Activated CD8-positive, alpha-beta memory T cell treated with anti-CD3 and anti-CD28 coated beads, Interleukin-2, amount 50 U/mL, for 1 hour (primary cell): Measurements from ENCODE around the gene WASL.
A peak's percentile ranks its signal among the peaks of the same experiment; 100 is the strongest.
"Not testable (repeated sequence)": the region's sequence is repeated elsewhere in the genome, so short reads cannot be mapped to it uniquely, and the experiment has no call there.

ENCODE experiments used
- DNase-seq: peaks from one replicate; pipeline ENCODE4 v3.0.0-alpha.2; 2020; ENCODE audit errors: extremely low read depth

The WASL gene

DNA sequence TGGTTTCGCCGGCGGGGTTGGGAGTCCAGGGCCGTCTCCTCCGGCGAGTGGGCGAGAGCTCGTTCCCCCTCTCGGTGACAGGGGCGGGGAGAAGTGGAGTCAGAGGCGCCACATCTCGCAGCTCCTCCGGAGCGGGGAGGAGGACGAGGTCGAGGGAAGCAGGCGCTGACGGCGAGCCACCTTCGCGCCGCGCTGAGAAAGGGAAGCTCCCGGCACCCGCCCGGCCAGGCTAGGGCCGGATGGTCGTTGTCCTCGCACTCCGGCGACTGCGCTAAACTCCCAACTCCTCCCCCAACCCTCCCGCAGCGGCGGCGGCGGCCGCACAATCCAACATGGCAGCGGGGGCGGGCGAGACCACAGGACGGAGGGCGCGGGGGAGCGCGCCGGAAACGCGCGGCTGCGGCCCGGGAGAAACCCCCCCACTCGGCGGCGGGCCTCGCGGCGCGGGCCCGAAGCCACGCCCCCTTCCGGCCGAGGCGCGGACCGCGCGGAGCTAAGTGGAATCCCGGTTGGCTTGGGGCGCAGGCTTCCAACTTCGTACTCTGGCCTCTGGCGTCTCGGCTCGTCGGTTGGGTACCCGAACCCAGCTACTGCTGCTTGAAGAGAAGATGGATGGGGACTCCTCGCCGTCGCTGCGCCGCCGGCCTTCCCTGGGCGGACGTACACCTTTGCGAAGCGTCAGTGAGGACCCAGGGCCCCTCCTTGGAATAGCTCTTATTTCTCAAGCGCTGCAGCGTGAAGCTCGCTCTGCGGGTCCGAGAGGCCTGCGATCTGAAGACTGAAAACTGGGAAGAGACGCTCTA, at the start of gene WASL:
TSS of gene WASL (minus strand) at position 270 of the 803 bp plus-strand sequence. CDS start at position 1, 269 bp downstream.
- DNase-seq = peak; percentile 61

DNA sequence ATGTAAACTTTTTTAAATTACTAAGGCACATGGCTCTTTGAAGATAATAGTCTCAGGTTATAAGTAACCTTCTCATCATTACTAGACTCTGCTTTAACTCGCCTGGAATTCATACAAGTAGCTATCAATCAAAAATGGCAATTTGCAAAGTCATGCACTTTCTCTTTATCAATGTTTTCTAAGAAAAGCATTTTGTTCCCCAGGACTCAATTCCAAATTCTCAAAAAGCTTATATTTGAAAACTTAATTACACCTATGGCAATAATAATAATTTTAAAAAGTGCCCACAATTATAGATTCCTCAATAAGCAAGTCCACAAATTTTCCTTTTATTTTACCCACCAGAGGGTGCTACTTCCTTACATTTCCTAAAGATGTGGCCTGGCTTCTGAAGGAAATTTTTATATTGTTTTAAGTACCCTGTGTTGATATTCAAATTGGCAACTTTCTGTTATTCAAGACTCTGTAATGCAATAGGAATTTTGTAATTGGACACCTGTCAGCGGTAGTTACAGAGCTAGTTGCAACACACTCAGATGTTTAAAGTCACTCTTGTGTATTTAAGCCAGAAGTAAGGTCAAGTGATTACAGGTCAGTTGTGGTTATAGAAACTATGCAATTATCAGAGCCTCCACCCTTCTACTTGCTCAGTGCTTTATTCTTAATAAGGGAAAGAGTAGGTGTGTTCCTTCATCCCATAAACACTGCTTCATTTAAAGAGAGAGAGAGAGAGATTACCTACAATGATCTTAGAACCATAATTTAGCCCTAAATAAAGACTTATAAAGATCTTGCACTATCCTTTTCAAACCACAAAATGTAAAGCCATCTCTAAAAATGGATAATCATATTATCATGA, 49.1 kb upstream of the WASL start:
- DNase-seq = no peak

DNA sequence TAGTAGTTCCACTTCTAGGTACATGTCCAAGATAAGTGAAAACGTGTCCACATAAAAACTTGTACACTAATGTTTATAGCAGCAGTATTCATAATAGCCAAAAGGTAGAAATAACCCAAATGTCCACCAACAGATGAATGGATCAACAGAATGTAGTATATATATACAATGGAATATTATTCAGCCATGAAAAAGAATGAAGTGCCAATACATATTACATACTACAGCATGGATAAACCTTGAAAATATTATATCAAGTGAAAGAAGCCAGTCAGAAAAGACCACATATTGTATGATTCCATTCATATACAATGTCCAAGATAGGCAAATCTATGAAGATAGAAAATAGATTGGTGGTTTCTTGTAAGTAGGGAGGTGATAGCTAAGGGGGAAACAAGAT, 47.8 kb upstream of the WASL start:
- no peak for DNase-seq

DNA sequence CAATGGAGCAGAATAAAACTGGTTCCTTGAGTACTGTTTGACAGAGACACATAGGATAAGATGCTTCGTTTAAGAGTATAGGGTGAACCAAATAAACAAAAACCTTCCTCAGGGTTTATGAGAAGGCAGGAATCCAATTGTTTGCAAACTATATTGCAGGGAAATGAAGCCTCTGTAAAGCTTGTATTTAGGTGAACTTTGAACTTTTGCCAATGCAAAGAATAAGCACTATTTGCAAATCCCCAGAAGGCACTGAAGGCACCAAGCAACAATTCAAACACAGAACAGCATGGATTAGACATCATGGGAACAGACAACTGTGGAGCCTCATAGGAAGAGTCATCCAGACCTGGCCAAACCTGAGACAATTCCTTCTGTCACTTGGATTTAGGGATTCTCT, 47.1 kb upstream of the WASL start:
- DNase-seq = no peak

- not testable (repeated sequence) for DNase-seq
Observed at GRCh38 chr7:123795116-123795515, 46.3 kb upstream of the WASL start.

DNA sequence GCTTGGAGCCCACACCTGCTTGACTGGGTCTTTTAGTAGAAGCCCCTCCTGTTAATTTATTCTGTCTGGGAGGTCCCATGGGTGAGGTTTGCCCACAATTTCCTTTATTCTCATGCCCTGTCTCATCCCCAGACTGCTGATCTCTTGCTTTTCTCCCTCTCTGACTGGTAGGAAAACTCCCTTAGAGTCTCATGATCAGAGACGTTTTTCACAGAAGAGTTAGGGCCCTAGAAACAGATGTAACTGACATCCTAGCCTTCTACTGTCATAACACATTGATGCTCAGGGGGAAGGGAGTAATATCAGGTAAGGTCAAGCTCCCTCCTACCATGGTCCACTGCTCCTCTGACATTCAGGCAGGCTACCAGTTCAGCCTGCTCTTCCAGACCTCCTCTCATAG, 43.7 kb upstream of the WASL start:
- DNase-seq = no peak

- DNase-seq = no peak
Observed at GRCh38 chr7:123791001-123791400, 42.2 kb upstream of the WASL start.

GRCh38 chr7:123789817-123790216, 41.0 kb upstream of the WASL start:
- no peak for DNase-seq

DNA sequence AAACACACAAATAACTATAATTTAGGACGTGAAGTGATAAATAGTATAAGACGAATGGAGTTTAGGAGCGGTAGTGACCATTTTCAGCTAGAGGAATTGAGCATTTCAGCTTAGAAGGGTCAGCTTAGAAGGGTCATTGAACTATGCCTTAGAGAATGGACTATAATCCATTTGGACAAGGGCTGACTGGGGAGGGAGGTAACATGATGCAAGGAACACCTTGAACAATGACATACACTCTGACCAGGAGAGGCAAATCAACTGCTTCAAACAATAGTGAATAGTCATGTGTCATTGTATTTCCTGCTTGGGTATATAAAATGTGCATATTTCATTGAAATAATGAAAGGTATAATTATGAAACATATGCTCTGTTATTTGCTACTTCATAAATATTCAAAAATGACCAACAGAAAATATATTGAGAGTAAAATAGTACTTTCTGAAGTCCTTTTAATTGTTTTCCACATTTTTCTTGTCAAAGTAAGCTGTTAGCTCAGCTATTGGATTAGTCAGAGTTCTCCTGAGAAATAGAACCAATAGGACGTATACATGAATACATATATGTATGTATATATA, 40.5 kb upstream of the WASL start:
- no peak for DNase-seq

DNA sequence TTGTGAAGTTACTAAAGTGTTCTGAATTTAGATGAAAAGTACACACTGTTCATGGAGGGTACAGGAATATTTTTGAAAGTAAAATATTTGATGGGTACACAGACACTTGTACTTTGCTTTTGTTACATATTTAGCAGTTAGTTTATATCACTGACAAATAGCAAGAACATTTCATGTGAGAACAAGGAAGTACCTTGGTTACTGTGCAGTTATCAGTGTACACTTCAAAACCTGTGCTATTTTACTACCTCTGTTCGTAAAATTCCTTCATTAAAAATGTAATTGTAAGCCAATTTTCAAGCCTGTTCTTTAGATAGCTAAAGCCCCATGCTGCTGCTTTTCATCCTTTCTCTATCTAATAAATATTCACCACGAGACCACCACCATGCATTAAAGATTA, 39.8 kb upstream of the WASL start:
- DNase-seq = no peak

GRCh38 chr7:123787220-123788007, 38.6 kb upstream of the WASL start:
- DNase-seq = no peak

DNA sequence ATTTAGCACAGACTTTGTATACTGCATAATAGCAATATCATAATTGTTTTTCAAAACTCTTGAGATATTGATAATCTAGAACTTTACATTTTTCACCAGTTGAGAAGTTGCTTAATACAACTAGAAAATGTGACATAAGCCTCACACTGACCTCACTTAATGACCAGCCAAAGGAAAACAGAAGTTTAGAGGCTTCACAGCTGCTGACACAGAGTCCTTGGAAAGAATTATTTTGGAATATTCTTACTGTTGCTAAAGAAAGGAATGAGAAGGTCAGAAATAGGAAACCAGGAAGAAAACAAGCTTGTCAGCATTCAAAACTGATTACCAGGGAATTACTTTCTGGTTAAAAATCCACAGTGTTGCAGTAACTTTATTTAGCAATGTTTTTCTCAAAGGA, 35.5 kb upstream of the WASL start:
- DNase-seq = no peak

DNA sequence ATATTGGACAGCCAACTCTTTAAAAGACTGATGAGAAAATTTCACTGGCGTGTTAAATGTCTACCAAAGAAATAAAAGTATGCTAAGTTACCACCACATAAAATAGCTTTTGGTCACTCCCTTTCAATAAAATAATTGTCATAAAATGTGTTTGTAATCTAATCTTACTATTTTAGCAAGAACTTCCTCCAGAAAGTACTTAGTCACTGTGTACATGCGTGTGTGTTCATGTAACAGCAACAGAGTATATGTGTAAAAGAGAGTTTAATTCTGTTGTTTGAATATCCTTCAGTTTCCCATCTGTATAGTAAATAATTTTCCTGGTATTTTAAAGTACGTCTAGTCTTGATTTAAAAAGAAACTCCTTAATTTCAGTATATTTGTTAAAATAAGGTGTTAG, 35.0 kb upstream of the WASL start:
- DNase-seq = no peak

GRCh38 chr7:123782071-123782798, 33.4 kb upstream of the WASL start:
- no peak for DNase-seq

- DNase-seq = not testable (repeated sequence)
Observed at GRCh38 chr7:123780472-123780871, 31.7 kb upstream of the WASL start.

DNA sequence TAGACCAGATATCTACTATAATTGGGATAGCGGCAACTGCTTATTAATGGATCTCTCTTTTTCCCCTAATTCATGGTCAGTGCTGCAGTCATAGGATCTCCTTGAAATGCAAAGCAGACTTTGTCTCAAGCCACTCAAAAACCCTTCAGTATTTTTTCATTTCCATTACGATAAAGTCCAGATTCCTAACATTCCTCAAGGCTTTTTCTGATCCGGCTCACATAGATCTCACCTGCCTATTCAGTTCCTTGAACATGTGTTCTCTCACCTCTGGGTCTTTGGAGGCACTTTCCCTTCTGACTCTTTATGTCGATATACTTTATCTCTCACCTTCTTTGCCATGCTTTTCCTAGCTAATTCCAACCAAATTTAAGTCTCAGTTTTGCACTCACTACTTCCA, 25.7 kb upstream of the WASL start:
- no peak for DNase-seq

DNA sequence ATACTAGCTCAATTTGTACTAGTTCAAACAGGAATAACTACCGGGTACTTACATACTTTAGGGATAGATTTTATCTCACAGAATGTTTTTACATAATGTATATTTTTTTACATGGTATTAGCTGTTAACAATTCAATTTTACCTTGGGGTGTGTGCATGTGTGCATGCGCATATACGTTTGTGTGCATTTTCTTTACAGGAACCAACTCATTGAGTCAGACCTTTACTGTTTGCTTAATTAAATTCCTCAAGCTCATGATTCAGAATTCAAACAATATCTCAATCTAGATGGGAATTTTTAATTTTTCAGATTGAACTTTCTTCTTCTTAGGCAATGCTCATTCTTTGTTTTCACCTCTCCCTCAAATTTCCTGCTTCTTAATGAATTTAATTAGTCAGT, 24.7 kb upstream of the WASL start:
- DNase-seq = no peak

DNA sequence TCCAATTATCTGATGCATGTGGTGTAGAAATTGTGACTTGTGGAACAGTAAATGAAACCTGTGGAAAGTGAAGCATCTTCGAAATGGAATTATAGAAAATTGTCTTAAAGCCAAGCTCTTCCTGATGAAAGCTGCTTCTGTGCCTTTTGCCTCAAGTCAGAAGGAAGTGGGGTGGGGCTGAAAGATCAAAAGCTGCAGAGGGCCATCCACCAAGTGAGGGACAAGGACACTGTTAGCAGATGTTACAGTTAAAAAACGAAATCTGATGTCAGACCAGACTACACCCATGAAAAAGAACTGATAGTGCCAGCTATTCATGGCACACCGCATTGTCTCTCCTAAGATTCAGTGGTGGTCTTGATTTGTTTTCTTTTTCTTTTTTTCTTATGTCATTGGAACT, 23.8 kb upstream of the WASL start:
- DNase-seq = no peak

GRCh38 chr7:123771846-123772245, 23.0 kb upstream of the WASL start:
- DNase-seq = no peak

- no peak for DNase-seq
Observed at GRCh38 chr7:123771256-123771655, 22.5 kb upstream of the WASL start.

DNA sequence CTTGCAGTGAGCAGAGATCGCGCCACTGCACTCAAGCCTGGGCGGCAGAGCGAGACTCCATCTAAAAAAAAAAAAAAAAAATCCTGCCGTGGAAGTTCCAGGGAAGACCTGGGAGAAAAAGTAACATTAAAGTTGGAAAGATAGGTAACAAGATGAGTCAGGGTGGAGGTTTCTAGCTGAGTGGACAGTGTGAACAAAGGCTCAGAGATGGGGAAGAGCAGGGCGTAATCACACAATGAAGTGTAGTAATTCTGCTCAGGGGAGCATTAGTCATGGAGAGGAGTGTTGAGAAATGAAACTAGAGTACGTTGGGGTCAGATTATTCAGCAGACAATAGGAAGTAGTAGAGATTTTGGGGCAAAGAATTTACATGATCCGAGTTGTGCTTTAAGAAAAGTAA, 21.6 kb upstream of the WASL start:
- no peak for DNase-seq
